ENCODE data around the gene CLIC5.

CLIC5 gene

GRCh38 chr6:45870531-45870930, 145.1 kb downstream of the CLIC5 start:
- no peak overlapping the region for H4K5ac ChIP-seq (ENCODE audit: low read length)
- no peak overlapping the region for H2BK15ac ChIP-seq (replicated peaks; ENCODE audit: low read depth)
- no peaks in the 10 kb centered on the region for H3K4me1 ChIP-seq (ENCODE audit: control insufficient read depth, low read depth, low read length)
- no peak for DNase-seq
- no peaks in the 10 kb centered on the region for H3K79me2 ChIP-seq (ENCODE audit: control insufficient read depth, insufficient read depth, low read length)
- no peak overlapping the region for H3K4ac ChIP-seq (ENCODE audit: low read depth, low read length)
- H2AK5ac ChIP-seq (ENCODE audit: low read length): no peak overlapping the region
- H3K27me3 ChIP-seq (ENCODE audit: insufficient read depth, low read length, poor library complexity): no peaks in the 10 kb centered on the region
- H2BK120ac ChIP-seq (ENCODE audit: low read depth, low read length): no peak overlapping the region
- H3K18ac ChIP-seq (ENCODE audit: low read length): no peak overlapping the region
- no peaks in the 10 kb centered on the region for H3K36me3 ChIP-seq (ENCODE audit: control insufficient read depth, insufficient read depth, low read length)
- no peak overlapping the region for H3K4me3 ChIP-seq (ENCODE audit: low read length)
- H3K23ac ChIP-seq (ENCODE audit: low read length): no peak overlapping the region
- H3K79me1 ChIP-seq (ENCODE audit: low read length): no peaks in the 10 kb centered on the region
- no peak overlapping the region for H3K56ac ChIP-seq (ENCODE audit: low read length)
- H3K4me2 ChIP-seq (ENCODE audit: low read length): no peak overlapping the region
- no peak overlapping the region for H3K9ac ChIP-seq (ENCODE audit: low read length)
- no peak overlapping the region for H2BK5ac ChIP-seq (ENCODE audit: low read length)
- no peak overlapping the region for H3K27ac ChIP-seq (ENCODE audit: low read depth, low read length)
- no peak overlapping the region for H4K8ac ChIP-seq (ENCODE audit: low read depth, low read length)
- WGBS (ENCODE audit: extremely low coverage, insufficient coverage, low lambda C conversion rate): no CpG with 5 or more reads among the region's 4 CpGs

- Histone ChIP-seq H4K8ac (ENCODE audit: low read depth, low read length) (no peak overlapping the region), H2BK15ac (replicated peaks; ENCODE audit: low read depth) (no peak overlapping the region), H3K4me3 (ENCODE audit: low read length) (no peak overlapping the region), H3K79me1 (ENCODE audit: low read length) (no peaks in the 10 kb centered on the region), H2BK5ac (ENCODE audit: low read length) (no peak overlapping the region), H3K4ac (ENCODE audit: low read depth, low read length) (peak overlapping the region; percentile 25), H4K5ac (ENCODE audit: low read length) (no peak overlapping the region), H3K4me1 (ENCODE audit: control insufficient read depth, low read depth, low read length) (no peaks in the 10 kb centered on the region), H3K36me3 (ENCODE audit: control insufficient read depth, insufficient read depth, low read length) (no peaks in the 10 kb centered on the region), H3K56ac (ENCODE audit: low read length) (no peak overlapping the region), H2BK120ac (ENCODE audit: low read depth, low read length) (no peak overlapping the region), H3K23ac (ENCODE audit: low read length) (no peak overlapping the region), H3K27ac (ENCODE audit: low read depth, low read length) (no peak overlapping the region), H2AK5ac (ENCODE audit: low read length) (no peak overlapping the region), H3K18ac (ENCODE audit: low read length) (no peak overlapping the region), H3K4me2 (ENCODE audit: low read length) (no peak overlapping the region), H3K9ac (ENCODE audit: low read length) (no peak overlapping the region), H3K27me3 (ENCODE audit: insufficient read depth, low read length, poor library complexity) (no peaks in the 10 kb centered on the region), H3K79me2 (ENCODE audit: control insufficient read depth, insufficient read depth, low read length) (no peaks in the 10 kb centered on the region)
- DNase-seq: peak; percentile 86
- no CpG with 5 or more reads among the region's 2 CpGs for WGBS (ENCODE audit: extremely low coverage, insufficient coverage, low lambda C conversion rate)
Observed at GRCh38 chr6:45864651-45865050, 151.0 kb downstream of the CLIC5 start.

- Histone ChIP-seq H3K27ac (ENCODE audit: low read depth, low read length) (no peak overlapping the region), H2AK5ac (ENCODE audit: low read length) (no peak overlapping the region), H3K4me2 (ENCODE audit: low read length) (no peak overlapping the region), H3K56ac (ENCODE audit: low read length) (no peak overlapping the region), H3K79me1 (ENCODE audit: low read length) (no peaks in the 10 kb centered on the region), H3K9ac (ENCODE audit: low read length) (no peak overlapping the region), H3K79me2 (ENCODE audit: control insufficient read depth, insufficient read depth, low read length) (no peaks in the 10 kb centered on the region), H2BK5ac (ENCODE audit: low read length) (no peak overlapping the region), H3K4ac (ENCODE audit: low read depth, low read length) (no peak overlapping the region), H2BK120ac (ENCODE audit: low read depth, low read length) (no peak overlapping the region), H3K4me1 (ENCODE audit: control insufficient read depth, low read depth, low read length) (no peaks in the 10 kb centered on the region), H2BK15ac (replicated peaks; ENCODE audit: low read depth) (no peak overlapping the region), H3K27me3 (ENCODE audit: insufficient read depth, low read length, poor library complexity) (no peaks in the 10 kb centered on the region), H3K36me3 (ENCODE audit: control insufficient read depth, insufficient read depth, low read length) (no peaks in the 10 kb centered on the region), H4K5ac (ENCODE audit: low read length) (no peak overlapping the region), H3K23ac (ENCODE audit: low read length) (no peak overlapping the region), H3K18ac (ENCODE audit: low read length) (no peak overlapping the region), H4K8ac (ENCODE audit: low read depth, low read length) (no peak overlapping the region), H3K4me3 (ENCODE audit: low read length) (no peak overlapping the region)
- DNase-seq: no peak
- WGBS (ENCODE audit: extremely low coverage, insufficient coverage, low lambda C conversion rate): no CpG with 5 or more reads among the region's 3 CpGs
Observed at GRCh38 chr6:45858691-45859090, 157.0 kb downstream of the CLIC5 start.

GRCh38 chr6:45857827-45858226, 157.8 kb downstream of the CLIC5 start:
- Histone ChIP-seq H3K4me3 (ENCODE audit: low read length) (no peak overlapping the region), H3K27me3 (ENCODE audit: insufficient read depth, low read length, poor library complexity) (no peaks in the 10 kb centered on the region), H3K4me1 (ENCODE audit: control insufficient read depth, low read depth, low read length) (no peaks in the 10 kb centered on the region), H3K79me2 (ENCODE audit: control insufficient read depth, insufficient read depth, low read length) (no peaks in the 10 kb centered on the region), H4K5ac (ENCODE audit: low read length) (no peak overlapping the region), H3K18ac (ENCODE audit: low read length) (no peak overlapping the region), H3K4ac (ENCODE audit: low read depth, low read length) (no peak overlapping the region), H3K56ac (ENCODE audit: low read length) (no peak overlapping the region), H4K8ac (ENCODE audit: low read depth, low read length) (no peak overlapping the region), H3K23ac (ENCODE audit: low read length) (no peak overlapping the region), H2BK120ac (ENCODE audit: low read depth, low read length) (no peak overlapping the region), H2BK15ac (replicated peaks; ENCODE audit: low read depth) (no peak overlapping the region), H3K4me2 (ENCODE audit: low read length) (no peak overlapping the region), H3K36me3 (ENCODE audit: control insufficient read depth, insufficient read depth, low read length) (no peaks in the 10 kb centered on the region), H2BK5ac (ENCODE audit: low read length) (no peak overlapping the region), H3K27ac (ENCODE audit: low read depth, low read length) (no peak overlapping the region), H2AK5ac (ENCODE audit: low read length) (no peak overlapping the region), H3K79me1 (ENCODE audit: low read length) (no peaks in the 10 kb centered on the region), H3K9ac (ENCODE audit: low read length) (no peak overlapping the region)
- WGBS (ENCODE audit: extremely low coverage, insufficient coverage, low lambda C conversion rate): no CpG with 5 or more reads among the region's 2 CpGs
- no peak for DNase-seq

- H2BK5ac ChIP-seq (ENCODE audit: low read length): no peak overlapping the region
- DNase-seq: no peak
- WGBS (ENCODE audit: extremely low coverage, insufficient coverage, low lambda C conversion rate): no CpG with 5 or more reads among the region's 3 CpGs
Observed at GRCh38 chr6:45855642-45856394, 159.8 kb downstream of the CLIC5 start.

More at GRCh38 chr6:45855642-45856394, 159.8 kb downstream of the CLIC5 start:
- Histone ChIP-seq H3K23ac (ENCODE audit: low read length) (no peak overlapping the region), H2AK5ac (ENCODE audit: low read length) (no peak overlapping the region), H3K79me2 (ENCODE audit: control insufficient read depth, insufficient read depth, low read length) (no peaks in the 10 kb centered on the region), H3K56ac (ENCODE audit: low read length) (no peak overlapping the region), H3K4me3 (ENCODE audit: low read length) (no peak overlapping the region), H3K36me3 (ENCODE audit: control insufficient read depth, insufficient read depth, low read length) (no peaks in the 10 kb centered on the region), H3K27me3 (ENCODE audit: insufficient read depth, low read length, poor library complexity) (no peaks in the 10 kb centered on the region), H3K27ac (ENCODE audit: low read depth, low read length) (no peak overlapping the region), H3K4ac (ENCODE audit: low read depth, low read length) (no peak overlapping the region), H3K9ac (ENCODE audit: low read length) (no peak overlapping the region), H4K8ac (ENCODE audit: low read depth, low read length) (no peak overlapping the region), H2BK120ac (ENCODE audit: low read depth, low read length) (no peak overlapping the region), H3K4me2 (ENCODE audit: low read length) (no peak overlapping the region), H2BK15ac (replicated peaks; ENCODE audit: low read depth) (no peak overlapping the region), H3K79me1 (ENCODE audit: low read length) (no peaks in the 10 kb centered on the region), H3K4me1 (ENCODE audit: control insufficient read depth, low read depth, low read length) (no peaks in the 10 kb centered on the region), H3K18ac (ENCODE audit: low read length) (no peak overlapping the region), H4K5ac (ENCODE audit: low read length) (no peak overlapping the region)

All from mesendoderm (in vitro differentiated cells).